ENCODE measurements around the gene RAD51B.
"Not testable (repeated sequence)": the region's sequence is repeated elsewhere in the genome, so short reads cannot be mapped to it uniquely, and the experiment has no call there.

RAD51B gene

DNA sequence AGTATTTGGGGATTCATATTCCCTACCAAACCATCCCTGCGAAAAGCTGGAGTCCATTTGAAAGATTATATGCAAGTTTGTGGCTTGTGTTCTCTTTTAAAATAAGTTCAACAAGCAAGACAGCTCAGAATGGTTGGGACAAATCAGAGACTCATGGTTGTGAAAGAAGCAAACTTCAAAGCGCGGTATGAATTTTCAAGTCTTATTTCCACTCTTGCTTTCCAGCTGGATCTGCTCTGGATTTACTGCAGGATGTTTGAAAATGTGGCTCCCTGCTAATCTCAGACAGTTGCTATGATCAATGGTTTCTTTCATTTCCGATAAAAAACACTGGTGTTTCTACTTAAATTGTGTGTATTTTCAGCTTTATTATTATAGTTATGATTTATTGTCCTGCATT is 477.5 kb downstream of the RAD51B start:
- TF ChIP-seq, protein P1, sequence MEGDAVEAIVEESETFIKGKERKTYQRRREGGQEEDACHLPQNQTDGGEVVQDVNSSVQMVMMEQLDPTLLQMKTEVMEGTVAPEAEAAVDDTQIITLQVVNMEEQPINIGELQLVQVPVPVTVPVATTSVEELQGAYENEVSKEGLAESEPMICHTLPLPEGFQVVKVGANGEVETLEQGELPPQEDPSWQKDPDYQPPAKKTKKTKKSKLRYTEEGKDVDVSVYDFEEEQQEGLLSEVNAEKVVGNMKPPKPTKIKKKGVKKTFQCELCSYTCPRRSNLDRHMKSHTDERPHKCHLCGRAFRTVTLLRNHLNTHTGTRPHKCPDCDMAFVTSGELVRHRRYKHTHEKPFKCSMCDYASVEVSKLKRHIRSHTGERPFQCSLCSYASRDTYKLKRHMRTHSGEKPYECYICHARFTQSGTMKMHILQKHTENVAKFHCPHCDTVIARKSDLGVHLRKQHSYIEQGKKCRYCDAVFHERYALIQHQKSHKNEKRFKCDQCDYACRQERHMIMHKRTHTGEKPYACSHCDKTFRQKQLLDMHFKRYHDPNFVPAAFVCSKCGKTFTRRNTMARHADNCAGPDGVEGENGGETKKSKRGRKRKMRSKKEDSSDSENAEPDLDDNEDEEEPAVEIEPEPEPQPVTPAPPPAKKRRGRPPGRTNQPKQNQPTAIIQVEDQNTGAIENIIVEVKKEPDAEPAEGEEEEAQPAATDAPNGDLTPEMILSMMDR (IDR thresholded peaks at IDR 0.05; ENCODE audit: low read depth, low read length): no peak
- no peaks in the 10 kb centered on the region for H3K27me3 ChIP-seq
- no peak for DNase-seq
- peaks cover 11% of the 10 kb centered on the region; the same call in 1 of the 2 replicates for H3K4me1 ChIP-seq
- H3K36me3 ChIP-seq: no peaks in the 10 kb centered on the region
- H3K9me3 ChIP-seq: no peaks in the 10 kb centered on the region
- no peak overlapping the region for H3K4me3 ChIP-seq (ENCODE audit: low read depth, low read length)

- no peak for DNase-seq
- Histone ChIP-seq H3K36me3 (no peaks in the 10 kb centered on the region), H3K27me3 (no peaks in the 10 kb centered on the region), H3K4me1 (peaks cover 2% of the 10 kb centered on the region; the same call in 1 of the 2 replicates), H3K9me3 (no peaks in the 10 kb centered on the region), H3K4me3 (ENCODE audit: low read depth, low read length) (no peak overlapping the region)
- TF ChIP-seq, protein P1 (IDR thresholded peaks at IDR 0.05; ENCODE audit: low read depth, low read length): no peak
These were observed 478.4 kb downstream of the RAD51B start for GRCh38 chr14:68297876-68298468.

GRCh38 chr14:68300608-68301007 is 481.0 kb downstream of the RAD51B start:
- Histone ChIP-seq H3K36me3 (no peaks in the 10 kb centered on the region), H3K4me3 (ENCODE audit: low read depth, low read length) (no peak overlapping the region), H3K27me3 (no peaks in the 10 kb centered on the region), H3K4me1 (no peaks in the 10 kb centered on the region; the same call in 1 of the 2 replicates), H3K9me3 (no peaks in the 10 kb centered on the region)
- no peak for DNase-seq
- TF ChIP-seq, protein P1 (IDR thresholded peaks at IDR 0.05; ENCODE audit: low read depth, low read length): no peak

GRCh38 chr14:68301219-68301618 is 481.6 kb downstream of the RAD51B start:
- Histone ChIP-seq H3K4me3 (ENCODE audit: low read depth, low read length) (no peak overlapping the region), H3K9me3 (no peaks in the 10 kb centered on the region), H3K36me3 (no peaks in the 10 kb centered on the region), H3K27me3 (no peaks in the 10 kb centered on the region), H3K4me1 (no peaks in the 10 kb centered on the region)
- DNase-seq: no peak
- TF ChIP-seq, protein P1 (IDR thresholded peaks at IDR 0.05; ENCODE audit: low read depth, low read length): no peak

- not testable (repeated sequence) for H3K27me3 ChIP-seq; H3K36me3 ChIP-seq; H3K9me3 ChIP-seq; H3K4me3 ChIP-seq (ENCODE audit: low read depth, low read length); H3K4me1 ChIP-seq; DNase-seq
These were observed 483.4 kb downstream of the RAD51B start for GRCh38 chr14:68302938-68303337.

DNA sequence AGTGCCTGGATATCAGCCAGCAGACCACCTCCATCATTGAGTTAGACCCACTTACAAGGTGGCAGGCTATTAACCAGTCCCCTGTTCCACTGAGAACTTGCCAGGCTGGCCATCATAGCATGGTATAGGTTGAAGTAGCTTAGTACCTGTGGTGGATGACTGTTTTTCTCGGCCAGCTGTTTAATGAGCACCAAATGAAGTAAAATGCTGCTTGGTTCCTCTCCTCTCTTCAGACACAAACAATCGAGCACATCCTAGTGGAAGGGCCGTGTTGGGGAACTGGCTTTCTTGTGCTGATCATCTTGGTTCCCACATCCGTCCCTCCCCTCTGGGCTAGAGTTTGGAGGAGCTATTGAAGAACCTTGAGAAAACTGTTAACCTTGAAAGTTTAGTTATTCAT is 486.2 kb downstream of the RAD51B start:
- Histone ChIP-seq H3K27me3 (no peaks in the 10 kb centered on the region), H3K9me3 (no peaks in the 10 kb centered on the region), H3K36me3 (no peaks in the 10 kb centered on the region), H3K4me1 (peaks cover 24% of the 10 kb centered on the region), H3K4me3 (ENCODE audit: low read depth, low read length) (no peak overlapping the region)
- no peak for DNase-seq
- TF ChIP-seq, protein P1 (IDR thresholded peaks at IDR 0.05; ENCODE audit: low read depth, low read length): no peak

Data from BE2C (cell line).